Measurements from ENCODE around the gene KIR3DL3. TPM values are rescaled to one million over a fixed set of nuclear protein-coding genes. Genes with fewer than 3 reads are reported as not detected.
A peak's percentile ranks its signal among the peaks of the same experiment; 100 is the strongest.
"Not testable (repeated sequence)": the region's sequence is repeated elsewhere in the genome, so short reads cannot be mapped to it uniquely, and the experiment has no call there.

The KIR3DL3 gene
- polyA plus RNA-seq, 3 donors: not detected

DNA sequence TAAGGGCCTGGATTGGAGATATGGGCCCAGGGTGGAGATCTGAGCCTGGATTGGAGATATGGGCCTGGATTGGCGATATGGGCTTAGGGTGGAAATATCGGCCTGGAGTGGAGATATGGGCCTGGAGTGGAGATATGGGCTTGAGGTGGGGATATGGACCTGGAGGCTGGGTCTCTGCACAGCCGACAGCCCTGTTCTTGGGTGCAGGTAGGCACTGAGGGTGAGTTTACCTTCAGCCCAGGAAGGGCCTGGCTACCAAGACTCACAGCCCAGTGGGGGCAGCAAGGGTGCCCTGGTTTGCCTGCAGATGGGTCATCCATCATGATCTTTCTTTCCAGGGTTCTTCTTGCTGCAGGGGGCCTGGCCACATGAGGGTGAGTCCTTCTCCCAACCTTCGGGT, 46.3 kb downstream of the KIR3DL3 start:
- not testable (repeated sequence) for H3K9ac ChIP-seq (ENCODE audit: insufficient read depth, low read length, poor library complexity, severe bottlenecking); H4K20me1 ChIP-seq (ENCODE audit: insufficient read depth, low read length); H3K27me3 ChIP-seq (ENCODE audit: control insufficient read depth in 2 of 2, insufficient read depth in 2 of 2, low read length in 2 of 2); H3K36me3 Mint-ChIP-seq; H3K4me2 ChIP-seq (replicated peaks; ENCODE audit: extremely low read depth, low read length, poor library complexity, severe bottlenecking); H3K36me3 ChIP-seq (replicated peaks in 1 of 2; ENCODE audit: control insufficient read depth in 1 of 2, insufficient read depth in 2 of 2, low read length in 2 of 2); H3K4me3 ChIP-seq (replicated peaks in 1 of 3; ENCODE audit: low read depth in 2 of 3, low read length in 3 of 3); DNase-seq; H3K79me2 ChIP-seq (ENCODE audit: insufficient read depth, low read length); H3K4me3 Mint-ChIP-seq; H3K9me3 ChIP-seq (replicated peaks in 1 of 2; ENCODE audit: control insufficient read depth in 1 of 2, insufficient read depth in 1 of 2, low read length in 2 of 2); H3K27ac ChIP-seq (ENCODE audit: low read depth in 1 of 2, low read length in 2 of 2); H3K4me1 ChIP-seq (ENCODE audit: control insufficient read depth in 1 of 2, insufficient read depth in 2 of 2, low read length in 2 of 2); H2AFZ ChIP-seq (ENCODE audit: insufficient read depth, low read depth, low read length, poor library complexity, severe bottlenecking); H3K4me1 Mint-ChIP-seq
- 96% methylated on average over 3 of the region's 4 CpGs for WGBS (ENCODE audit: insufficient coverage)
- intact Hi-C loops (cut with micrococcal nuclease): loop anchor here in 1 of 2 donors (10.0 kb wide), 1 partner anchor 246 kb away; no protein-coding TSS in a partner anchor
- Mint-ChIP-seq H3K27me3 (ENCODE audit: low read depth in 3 of 3) (peaks cover 5 to 18% (median 12%) of the 10 kb centered on the region in 3 donors), H3K27ac (peak overlapping the region in 2 of 7 donors; percentile 20 to 52), H3K9me3 (peaks cover 4 to 13% (median 5%) of the 10 kb centered on the region in 7 donors)

DNA sequence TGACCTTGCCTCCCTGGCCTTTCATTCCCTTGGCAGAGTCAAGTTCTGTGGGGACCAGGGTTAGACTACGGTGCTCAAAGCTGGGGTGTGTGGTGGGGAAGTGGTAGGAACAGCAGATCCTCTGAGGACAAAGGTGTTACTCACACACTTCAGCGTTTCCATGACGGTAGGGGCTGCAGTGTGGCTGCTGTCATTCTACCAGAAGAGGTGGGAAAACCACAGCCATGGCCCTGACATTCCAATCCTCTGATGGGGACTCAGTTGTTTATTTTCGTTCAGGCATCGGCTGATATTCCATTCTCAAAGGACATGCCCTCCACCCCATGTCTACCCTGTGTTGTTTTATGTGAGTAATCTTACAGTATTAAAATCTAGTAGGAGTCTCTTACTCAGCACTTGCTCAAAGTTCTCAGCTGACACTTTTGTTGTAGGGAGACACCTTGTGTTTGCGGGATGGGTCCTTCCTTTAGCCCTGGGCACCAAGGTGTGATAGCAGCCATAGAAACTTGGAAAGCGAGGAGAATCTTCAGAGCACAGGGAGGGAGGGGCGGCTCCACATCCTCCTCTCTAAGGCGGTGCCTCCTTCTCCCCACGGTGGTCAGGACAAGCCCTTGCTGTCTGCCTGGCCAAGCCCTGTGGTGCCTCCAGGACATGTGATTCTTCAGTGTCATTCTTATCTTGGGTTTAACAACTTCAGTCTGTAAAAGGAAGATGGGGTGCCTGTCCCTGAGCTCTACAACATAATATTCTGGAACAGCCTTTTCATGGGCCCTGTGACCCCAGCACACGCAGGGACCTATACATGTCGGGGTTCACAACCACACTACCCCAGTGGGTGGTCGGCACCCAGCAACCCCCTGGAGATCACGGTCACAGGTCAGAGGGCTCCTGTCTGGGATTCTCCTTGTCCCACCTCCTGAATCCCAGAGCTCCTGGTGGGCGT, 47.0 kb downstream of the KIR3DL3 start:
- H3K36me3 Mint-ChIP-seq; H3K4me3 Mint-ChIP-seq; DNase-seq; H3K27me3 ChIP-seq (ENCODE audit: control insufficient read depth in 2 of 2, insufficient read depth in 2 of 2, low read length in 2 of 2); H3K9ac ChIP-seq (ENCODE audit: insufficient read depth, low read length, poor library complexity, severe bottlenecking); H3K4me2 ChIP-seq (replicated peaks; ENCODE audit: extremely low read depth, low read length, poor library complexity, severe bottlenecking); H3K4me3 ChIP-seq (replicated peaks in 1 of 3; ENCODE audit: low read depth in 2 of 3, low read length in 3 of 3); H3K36me3 ChIP-seq (replicated peaks in 1 of 2; ENCODE audit: control insufficient read depth in 1 of 2, insufficient read depth in 2 of 2, low read length in 2 of 2); H3K27ac ChIP-seq (ENCODE audit: low read depth in 1 of 2, low read length in 2 of 2); H3K9me3 Mint-ChIP-seq; H4K20me1 ChIP-seq (ENCODE audit: insufficient read depth, low read length); H3K9me3 ChIP-seq (replicated peaks in 1 of 2; ENCODE audit: control insufficient read depth in 1 of 2, insufficient read depth in 1 of 2, low read length in 2 of 2); H3K4me1 ChIP-seq (ENCODE audit: control insufficient read depth in 1 of 2, insufficient read depth in 2 of 2, low read length in 2 of 2); H3K4me1 Mint-ChIP-seq; H3K79me2 ChIP-seq (ENCODE audit: insufficient read depth, low read length); H2AFZ ChIP-seq (ENCODE audit: insufficient read depth, low read depth, low read length, poor library complexity, severe bottlenecking): not testable (repeated sequence)
- WGBS (ENCODE audit: insufficient coverage): 90% methylated on average over 6 of the region's 15 CpGs
- Mint-ChIP-seq H3K27ac (peak overlapping the region in 1 of 7 donors; percentile 6), H3K27me3 (ENCODE audit: low read depth in 3 of 3) (peaks cover 5 to 18% (median 12%) of the 10 kb centered on the region in 3 donors)
- intact Hi-C loops (cut with micrococcal nuclease): loop anchor here in 1 of 2 donors (10.0 kb wide), 1 partner anchor 246 kb away; no protein-coding TSS in a partner anchor

DNA sequence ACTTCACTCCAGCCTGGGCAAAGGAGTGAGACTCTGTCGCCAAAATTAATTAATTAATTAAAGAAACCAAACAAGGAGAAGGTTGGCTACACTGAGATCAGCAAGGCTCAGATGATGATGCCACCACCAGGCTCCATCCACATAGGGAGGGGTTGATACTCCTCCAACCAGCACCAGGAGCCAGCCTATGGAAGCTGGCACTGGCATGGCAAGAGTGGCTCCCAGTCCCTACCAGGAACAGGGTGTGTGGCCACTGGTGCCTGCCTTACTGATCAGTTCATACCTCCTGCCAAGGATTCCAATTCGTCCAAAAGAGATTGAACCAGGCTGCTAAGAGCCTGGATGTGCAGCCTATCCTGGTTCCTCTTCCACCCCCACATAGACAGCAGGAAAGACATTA, 48.4 kb downstream of the KIR3DL3 start:
- H3K36me3 ChIP-seq (replicated peaks in 1 of 2; ENCODE audit: control insufficient read depth in 1 of 2, insufficient read depth in 2 of 2, low read length in 2 of 2); H3K9ac ChIP-seq (ENCODE audit: insufficient read depth, low read length, poor library complexity, severe bottlenecking); H3K27ac ChIP-seq (ENCODE audit: low read depth in 1 of 2, low read length in 2 of 2); H3K4me1 Mint-ChIP-seq; H3K79me2 ChIP-seq (ENCODE audit: insufficient read depth, low read length); H2AFZ ChIP-seq (ENCODE audit: insufficient read depth, low read depth, low read length, poor library complexity, severe bottlenecking); H3K4me3 ChIP-seq (replicated peaks in 1 of 3; ENCODE audit: low read depth in 2 of 3, low read length in 3 of 3); H3K4me2 ChIP-seq (replicated peaks; ENCODE audit: extremely low read depth, low read length, poor library complexity, severe bottlenecking); H3K9me3 Mint-ChIP-seq; H3K4me3 Mint-ChIP-seq; H3K9me3 ChIP-seq (replicated peaks in 1 of 2; ENCODE audit: control insufficient read depth in 1 of 2, insufficient read depth in 1 of 2, low read length in 2 of 2); DNase-seq; H3K27me3 ChIP-seq (ENCODE audit: control insufficient read depth in 2 of 2, insufficient read depth in 2 of 2, low read length in 2 of 2); H3K36me3 Mint-ChIP-seq; H3K4me1 ChIP-seq (ENCODE audit: control insufficient read depth in 1 of 2, insufficient read depth in 2 of 2, low read length in 2 of 2); H4K20me1 ChIP-seq (ENCODE audit: insufficient read depth, low read length): not testable (repeated sequence)
- Mint-ChIP-seq H3K27me3 (ENCODE audit: low read depth in 3 of 3) (peaks cover 8 to 18% (median 10%) of the 10 kb centered on the region in 3 donors), H3K27ac (peak overlapping the region in 1 of 7 donors; percentile 37)
- 50% methylated on average over 1 of the region's 2 CpGs for WGBS (ENCODE audit: insufficient coverage)
- intact Hi-C loops (cut with micrococcal nuclease): loop anchor here in 1 of 2 donors (10.0 kb wide), 1 partner anchor 248 kb away; no protein-coding TSS in a partner anchor

DNA sequence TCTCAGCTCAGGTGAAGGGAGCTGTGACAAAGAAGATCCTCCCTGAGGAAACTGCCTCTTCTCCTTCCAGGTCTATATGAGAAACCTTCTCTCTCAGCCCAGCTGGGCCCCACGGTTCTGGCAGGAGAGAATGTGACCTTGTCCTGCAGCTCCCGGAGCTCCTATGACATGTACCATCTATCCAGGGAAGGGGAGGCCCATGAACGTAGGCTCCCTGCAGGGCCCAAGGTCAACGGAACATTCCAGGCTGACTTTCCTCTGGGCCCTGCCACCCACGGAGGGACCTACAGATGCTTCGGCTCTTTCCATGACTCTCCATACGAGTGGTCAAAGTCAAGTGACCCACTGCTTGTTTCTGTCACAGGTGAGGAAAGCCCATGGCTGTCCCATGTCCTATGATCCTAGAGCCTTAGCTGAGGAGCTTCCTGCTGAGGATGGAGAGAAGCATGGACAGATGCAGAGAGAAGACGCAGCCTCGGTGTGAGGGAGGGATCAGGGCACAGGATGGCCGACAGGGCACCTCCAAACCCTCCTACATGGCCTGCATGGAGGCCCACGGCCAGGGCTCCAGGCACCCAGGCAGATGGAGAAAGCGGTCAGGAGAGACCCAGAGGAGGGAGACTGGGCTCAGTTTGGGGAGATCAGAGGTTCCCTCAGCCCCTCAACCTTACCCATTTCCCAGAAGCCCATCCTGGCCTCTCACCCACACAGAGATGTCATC, 51.0 kb downstream of the KIR3DL3 start:
- H4K20me1 ChIP-seq (ENCODE audit: insufficient read depth, low read length); H3K27ac ChIP-seq (ENCODE audit: low read depth in 1 of 2, low read length in 2 of 2); H3K36me3 Mint-ChIP-seq; H3K4me3 ChIP-seq (replicated peaks in 1 of 3; ENCODE audit: low read depth in 2 of 3, low read length in 3 of 3); H3K27me3 ChIP-seq (ENCODE audit: control insufficient read depth in 2 of 2, insufficient read depth in 2 of 2, low read length in 2 of 2); H3K4me2 ChIP-seq (replicated peaks; ENCODE audit: extremely low read depth, low read length, poor library complexity, severe bottlenecking); H2AFZ ChIP-seq (ENCODE audit: insufficient read depth, low read depth, low read length, poor library complexity, severe bottlenecking); H3K27ac Mint-ChIP-seq; H3K36me3 ChIP-seq (replicated peaks in 1 of 2; ENCODE audit: control insufficient read depth in 1 of 2, insufficient read depth in 2 of 2, low read length in 2 of 2); H3K79me2 ChIP-seq (ENCODE audit: insufficient read depth, low read length); H3K9me3 Mint-ChIP-seq; H3K9me3 ChIP-seq (replicated peaks in 1 of 2; ENCODE audit: control insufficient read depth in 1 of 2, insufficient read depth in 1 of 2, low read length in 2 of 2); H3K4me3 Mint-ChIP-seq; DNase-seq; H3K9ac ChIP-seq (ENCODE audit: insufficient read depth, low read length, poor library complexity, severe bottlenecking): not testable (repeated sequence)
- intact Hi-C loops (cut with micrococcal nuclease): loop anchor here in 1 of 2 donors (10.0 kb wide), 1 partner anchor 250 kb away; no protein-coding TSS in a partner anchor
- H3K4me1 ChIP-seq (ENCODE audit: control insufficient read depth in 1 of 2, insufficient read depth in 2 of 2, low read length in 2 of 2): peaks cover 0 to 11% of the 10 kb centered on the region in 2 donors
- 91% methylated on average over 9 of the region's 12 CpGs for WGBS (ENCODE audit: insufficient coverage)
- Mint-ChIP-seq H3K27me3 (ENCODE audit: low read depth in 3 of 3) (peaks cover 10 to 18% (median 13%) of the 10 kb centered on the region in 3 donors), H3K4me1 (peaks cover 14% of the 10 kb centered on the region)
